ENCODE measurements around the gene PDXDC1. TPM values are rescaled to one million over a fixed set of nuclear protein-coding genes. Genes with fewer than 3 reads are reported as not detected.
"Not testable (repeated sequence)": the region's sequence is repeated elsewhere in the genome, so short reads cannot be mapped to it uniquely, and the experiment has no call there.

The PDXDC1 gene
- polyA plus RNA-seq, 1 experiment, result 68.6 TPM

GRCh38 chr16:15179909-15180308 is 205.1 kb downstream of the PDXDC1 start:
- H3K36me3 ChIP-seq (ENCODE audit: control insufficient read depth, insufficient read depth, low read length); POLR2A ChIA-PET; CTCF ChIA-PET; H3K4me3 ChIP-seq (ENCODE audit: low read depth, low read length); H3K27me3 ChIP-seq (ENCODE audit: control insufficient read depth, insufficient read depth, low read length); DNase-seq (ENCODE audit: low read depth): not testable (repeated sequence)

- H3K4me3 ChIP-seq (ENCODE audit: low read depth, low read length); H3K27me3 ChIP-seq (ENCODE audit: control insufficient read depth, insufficient read depth, low read length); CTCF ChIA-PET; POLR2A ChIA-PET; H3K36me3 ChIP-seq (ENCODE audit: control insufficient read depth, insufficient read depth, low read length); DNase-seq (ENCODE audit: low read depth): not testable (repeated sequence)
These were observed 206.1 kb downstream of the PDXDC1 start for GRCh38 chr16:15180946-15181345.

GRCh38 chr16:15184000-15184399 is 209.2 kb downstream of the PDXDC1 start:
- CTCF ChIA-PET; POLR2A ChIA-PET; H3K27me3 ChIP-seq (ENCODE audit: control insufficient read depth, insufficient read depth, low read length); H3K4me3 ChIP-seq (ENCODE audit: low read depth, low read length); DNase-seq (ENCODE audit: low read depth); H3K36me3 ChIP-seq (ENCODE audit: control insufficient read depth, insufficient read depth, low read length): not testable (repeated sequence)

Small RNAs within 50 kb of the gene (small RNA-seq; reads per million reads assigned to genes)
- gene AC138932.4 (ENCODE audit: insufficient read length, low read depth, low replicate concordance) (not detected), gene MIR1972-1 (ENCODE audit: insufficient read length, low read depth, low replicate concordance) (not detected), gene MIR3180-4 (ENCODE audit: insufficient read length, low read depth, low replicate concordance) (not detected), gene MIR6511A1 (ENCODE audit: insufficient read length, low read depth, low replicate concordance) (not detected), gene MIR6770-1 (ENCODE audit: insufficient read length, low read depth, low replicate concordance) (not detected), gene RF00019 (ENCODE audit: insufficient read length, low read depth, low replicate concordance) (not detected)

Other genes with a start within 250 kb of the PDXDC1 start
- gene NPIPA2, start 232.5 kb upstream of the PDXDC1 start, polyA plus RNA-seq (2011; rRNA removed), result 0.80 and 1.2 TPM in 2 replicates
- 139 and 156 TPM in 2 replicates for gene NOMO1, start 141.3 kb upstream of the PDXDC1 start, polyA plus RNA-seq (2011; rRNA removed)
- 77.0 and 83.3 TPM in 2 replicates for gene NPIPA1, start 37.6 kb upstream of the PDXDC1 start, polyA plus RNA-seq (2011; rRNA removed)
- 56.1 and 71.8 TPM in 2 replicates for gene NTAN1, start 81.0 kb downstream of the PDXDC1 start, polyA plus RNA-seq (2011; rRNA removed)
- 20.0 and 35.1 TPM in 2 replicates for gene RRN3, start 119.2 kb downstream of the PDXDC1 start, polyA plus RNA-seq (2011; rRNA removed)

All from BJ (cell line).